ENCODE data around the gene GAS7.

DNA sequence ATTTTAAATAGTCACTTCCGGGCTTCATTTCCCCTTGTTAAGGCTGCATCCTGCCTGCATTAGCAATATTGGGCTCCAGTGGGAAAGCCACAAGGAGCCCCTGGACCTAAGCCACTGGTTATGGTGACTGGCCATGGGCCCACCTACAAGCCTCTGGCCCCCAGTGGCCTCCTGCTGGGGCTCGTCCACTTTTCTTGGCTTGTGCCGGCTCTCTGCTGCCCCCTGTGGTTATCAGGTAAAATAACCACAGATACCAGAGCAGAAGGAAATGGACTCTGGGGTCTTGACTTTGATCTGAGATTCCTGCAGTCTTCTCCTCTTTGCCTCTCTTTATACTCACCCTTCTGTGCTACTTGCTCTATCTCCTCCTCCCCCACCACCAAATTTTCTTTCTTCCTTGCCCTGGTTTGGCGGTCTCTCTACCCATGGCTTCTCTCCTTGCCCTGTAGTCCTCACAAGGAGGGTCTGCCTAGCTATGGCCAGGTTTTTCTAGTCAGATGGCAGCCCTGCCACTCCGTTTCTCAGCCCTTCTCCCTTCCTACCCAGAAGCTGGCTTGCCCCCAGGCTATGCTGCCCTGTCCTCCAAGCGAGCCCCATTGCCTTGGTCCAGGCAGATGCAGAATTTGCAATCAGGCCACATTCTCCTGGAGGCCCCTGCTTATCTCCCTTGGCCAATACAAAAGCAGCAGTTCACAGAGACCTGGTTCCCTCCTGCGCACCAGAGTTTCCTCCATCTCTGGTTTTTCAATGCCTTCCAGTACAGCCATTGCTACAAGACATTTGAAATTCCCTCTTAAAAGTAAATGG, 210.4 kb downstream of the GAS7 start:
- TF ChIP-seq, protein P1, sequence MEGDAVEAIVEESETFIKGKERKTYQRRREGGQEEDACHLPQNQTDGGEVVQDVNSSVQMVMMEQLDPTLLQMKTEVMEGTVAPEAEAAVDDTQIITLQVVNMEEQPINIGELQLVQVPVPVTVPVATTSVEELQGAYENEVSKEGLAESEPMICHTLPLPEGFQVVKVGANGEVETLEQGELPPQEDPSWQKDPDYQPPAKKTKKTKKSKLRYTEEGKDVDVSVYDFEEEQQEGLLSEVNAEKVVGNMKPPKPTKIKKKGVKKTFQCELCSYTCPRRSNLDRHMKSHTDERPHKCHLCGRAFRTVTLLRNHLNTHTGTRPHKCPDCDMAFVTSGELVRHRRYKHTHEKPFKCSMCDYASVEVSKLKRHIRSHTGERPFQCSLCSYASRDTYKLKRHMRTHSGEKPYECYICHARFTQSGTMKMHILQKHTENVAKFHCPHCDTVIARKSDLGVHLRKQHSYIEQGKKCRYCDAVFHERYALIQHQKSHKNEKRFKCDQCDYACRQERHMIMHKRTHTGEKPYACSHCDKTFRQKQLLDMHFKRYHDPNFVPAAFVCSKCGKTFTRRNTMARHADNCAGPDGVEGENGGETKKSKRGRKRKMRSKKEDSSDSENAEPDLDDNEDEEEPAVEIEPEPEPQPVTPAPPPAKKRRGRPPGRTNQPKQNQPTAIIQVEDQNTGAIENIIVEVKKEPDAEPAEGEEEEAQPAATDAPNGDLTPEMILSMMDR (IDR thresholded peaks at IDR 0.05) = peak in 3 of 4 experiments; percentile 59 to 73 (median 60)
- no peak for TF ChIP-seq POLR2A (IDR thresholded peaks at IDR 0.05)
- no peak for TF ChIP-seq POLR2AphosphoS5 (IDR thresholded peaks at IDR 0.05)
- no peak for TF ChIP-seq EP300 (IDR thresholded peaks at IDR 0.05)
